Activated T-cell treated with anti-CD3 and anti-CD28 coated beads for 24 hours (primary cell): Measurements from ENCODE around the gene NR3C2.

Experiments used
- DNase-seq: peaks from one replicate; pipeline ENCODE4 v3.0.0-alpha.2; 2020; ENCODE audit warnings: low read depth

NR3C2 gene

GRCh38 chr4:148054275-148054674 lies 387.9 kb downstream of the NR3C2 start:
- no peak for DNase-seq

DNA sequence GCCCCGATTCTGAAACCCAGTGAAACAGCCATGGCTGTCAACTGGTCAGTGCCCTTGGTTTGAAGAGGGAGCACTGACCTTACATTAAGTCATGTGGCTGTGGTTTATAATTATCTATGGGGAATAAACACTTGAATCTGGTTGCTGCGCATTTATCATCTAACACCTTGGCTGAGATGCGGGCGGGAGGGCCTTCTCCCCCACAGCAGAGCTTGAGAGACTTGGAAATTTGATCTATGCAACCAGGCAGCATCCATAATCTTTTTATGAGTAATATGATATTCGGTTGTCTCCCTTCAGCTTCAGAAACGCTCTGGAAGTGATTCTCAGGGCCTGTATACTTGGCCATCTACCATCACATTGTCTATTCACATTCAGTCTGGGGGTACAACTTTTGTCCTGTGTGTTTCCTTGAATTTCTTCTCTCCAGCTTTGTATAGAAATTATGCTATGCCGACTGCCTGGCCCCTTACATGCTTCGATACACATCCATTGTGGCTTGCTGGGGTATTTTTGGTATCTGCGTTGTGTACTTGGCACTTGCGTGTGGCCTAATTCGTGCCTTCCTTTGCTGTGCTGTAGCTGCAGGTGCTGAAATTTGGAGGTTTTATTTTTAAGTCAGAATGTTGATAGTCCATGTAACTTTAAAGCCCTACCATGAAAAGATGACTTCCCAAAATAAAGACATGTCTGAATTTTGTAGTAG lies 388.8 kb downstream of the NR3C2 start:
- no peak for DNase-seq

- DNase-seq = no peak
These were observed 389.8 kb downstream of the NR3C2 start for GRCh38 chr4:148052448-148052847.

DNA sequence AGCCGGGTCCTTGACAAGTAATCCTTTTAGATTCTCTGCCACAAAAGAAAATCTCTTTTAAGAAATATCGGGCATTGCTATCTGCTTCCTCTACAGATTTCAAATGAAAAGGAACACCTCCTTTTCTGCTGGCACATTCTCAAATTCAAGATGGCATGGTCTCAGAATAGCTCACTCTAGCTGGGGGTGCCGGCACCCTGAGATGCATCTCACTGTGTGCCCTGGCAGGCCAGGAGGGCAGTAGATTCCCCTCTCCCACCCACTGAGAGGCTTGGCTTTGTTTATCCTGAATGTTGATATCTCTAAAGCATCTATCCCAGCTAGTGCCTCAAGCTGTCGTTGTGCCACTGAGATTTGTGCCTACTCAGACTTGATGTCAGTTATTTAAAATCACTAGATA lies 390.8 kb downstream of the NR3C2 start:
- DNase-seq = no peak

GRCh38 chr4:148048598-148048997 lies 393.6 kb downstream of the NR3C2 start:
- no peak for DNase-seq

- no peak for DNase-seq
These were observed 397.3 kb downstream of the NR3C2 start for GRCh38 chr4:148044912-148045352.

DNA sequence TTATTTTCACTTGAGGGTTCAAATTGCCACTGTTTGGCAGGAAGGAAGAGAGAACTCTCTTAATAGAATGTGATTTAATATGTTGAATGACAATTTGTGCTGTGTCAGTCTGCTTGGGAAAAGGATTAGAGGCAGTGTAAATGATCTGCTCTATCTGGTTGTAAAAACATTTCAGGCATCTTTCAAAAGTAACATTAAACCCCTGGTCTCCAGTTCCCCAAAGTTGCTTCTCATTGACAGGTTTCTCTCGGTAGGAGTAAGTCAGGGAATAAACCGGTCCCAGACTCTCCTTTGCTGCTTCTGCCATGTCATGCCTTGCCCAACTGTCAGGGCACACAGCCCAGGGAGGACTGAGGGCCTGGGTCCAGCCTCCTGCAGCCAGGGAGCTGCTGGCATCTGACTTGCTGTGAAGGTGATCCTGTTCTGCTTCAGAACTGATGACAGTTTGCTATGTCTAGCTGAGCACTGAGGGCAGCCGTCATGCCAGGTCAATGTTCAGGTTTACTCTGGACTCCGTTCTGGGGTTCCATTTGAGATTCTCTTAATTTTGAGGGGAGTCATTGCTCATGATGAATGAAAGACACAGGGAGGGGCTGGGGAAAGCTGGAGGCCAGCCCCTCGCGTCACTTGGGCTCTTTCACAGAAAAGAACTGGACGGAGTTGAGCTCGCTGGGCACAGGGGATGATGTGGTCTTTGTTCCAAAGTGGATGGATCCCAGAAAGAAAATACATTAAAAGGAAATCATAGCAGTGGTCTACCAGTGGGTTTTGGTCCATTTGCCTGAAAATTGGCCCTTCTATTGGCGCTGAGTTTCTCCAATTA lies 397.9 kb downstream of the NR3C2 start:
- no peak for DNase-seq

DNA sequence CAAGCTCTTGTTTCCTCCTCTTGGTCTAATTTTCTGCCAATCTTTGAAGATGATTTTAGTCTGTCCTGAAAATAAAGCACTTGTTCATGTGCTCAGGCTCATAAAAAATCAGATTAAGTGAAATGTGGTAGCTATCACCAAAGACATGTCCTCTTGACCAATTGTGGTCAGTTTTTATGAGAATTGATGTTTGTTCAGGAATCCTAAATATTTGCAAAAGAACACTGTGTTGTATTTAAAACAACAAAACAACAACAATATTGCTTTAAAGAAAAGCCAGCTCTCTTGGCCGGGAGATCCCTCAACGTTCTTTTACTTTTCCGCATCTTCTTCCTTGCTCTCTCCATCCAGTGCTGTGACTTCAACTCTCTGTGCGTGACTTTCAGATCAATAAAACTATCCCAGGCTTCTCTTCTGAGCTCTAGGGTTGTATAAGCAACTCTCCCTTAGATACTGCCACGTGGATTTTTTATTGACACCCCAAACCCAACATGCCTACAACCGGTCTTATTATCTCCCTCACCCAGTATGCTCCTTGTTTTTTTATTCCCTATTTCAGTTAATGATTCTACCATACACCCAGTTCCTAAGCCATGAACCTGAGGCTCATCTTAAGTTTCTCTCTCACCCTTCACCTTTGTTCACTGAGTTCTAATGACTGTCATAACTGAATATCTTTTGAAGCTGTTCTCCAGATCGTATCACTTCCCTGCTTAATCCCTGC lies 400.4 kb downstream of the NR3C2 start:
- DNase-seq = no peak

GRCh38 chr4:148034813-148035212 lies 407.4 kb downstream of the NR3C2 start:
- DNase-seq = no peak

DNA sequence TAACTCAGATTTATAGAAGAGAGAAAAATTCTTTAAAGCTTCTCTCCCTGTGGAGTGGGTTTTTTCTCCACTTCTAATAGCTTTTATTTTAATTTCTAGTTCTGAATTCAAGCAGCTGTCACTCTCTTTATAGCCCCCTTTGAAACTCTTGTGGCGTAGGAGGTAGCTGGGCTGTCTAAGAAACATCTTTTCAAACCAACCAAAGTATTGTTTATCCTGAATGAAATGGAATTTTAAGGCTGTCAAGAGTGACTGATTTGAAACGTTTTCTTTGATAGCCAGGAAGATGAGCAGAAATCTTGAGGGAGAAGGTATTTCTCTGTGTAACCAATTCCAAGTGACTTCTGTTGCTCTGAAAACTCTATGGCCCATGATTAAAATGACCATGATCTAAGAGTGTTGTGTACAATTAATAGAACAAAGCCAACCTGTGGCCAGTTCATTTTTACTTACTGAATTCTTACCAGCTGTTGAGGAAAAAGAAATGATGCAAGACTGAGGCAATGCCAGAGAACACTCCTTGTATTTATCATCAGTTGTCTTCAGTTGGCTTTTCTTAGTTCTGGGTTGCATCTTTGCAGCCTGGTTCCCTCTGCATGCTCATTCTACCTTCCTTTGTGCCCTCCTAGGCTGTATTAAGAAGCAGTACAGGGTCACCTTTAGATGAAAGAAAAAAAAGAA lies 411.9 kb downstream of the NR3C2 start:
- no peak for DNase-seq

DNA sequence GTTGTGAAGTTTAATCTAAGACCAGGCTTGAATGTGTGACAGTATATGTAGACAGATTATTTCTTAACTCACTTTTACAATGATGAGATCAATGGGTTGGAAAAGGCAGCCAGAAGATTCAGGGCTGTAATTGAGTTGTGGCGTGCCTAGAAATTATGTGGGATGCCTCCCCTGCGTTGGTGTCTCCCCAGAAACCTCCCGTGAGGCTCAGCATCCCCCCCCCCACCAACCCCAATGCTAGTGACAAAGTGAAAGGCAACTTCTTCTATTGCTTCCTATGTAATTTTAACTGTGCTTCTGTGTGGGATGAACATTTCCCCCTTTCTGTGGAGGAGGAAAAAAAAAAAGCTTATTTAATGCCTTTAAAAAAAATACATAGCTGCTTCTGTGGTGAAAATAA lies 412.4 kb downstream of the NR3C2 start:
- no peak for DNase-seq
